ENCODE results near the gene SHB.

The SHB gene

GRCh38 chr9:37974506-37975173 lies 94.4 kb downstream of the SHB start:
- peak overlapping the region; percentile 93 for H3K27ac ChIP-seq (ENCODE audit: poor library complexity, severe bottlenecking)
- H3K4me3 ChIP-seq (ENCODE audit: severe bottlenecking) = no peak overlapping the region
- H3K27me3 ChIP-seq (ENCODE audit: insufficient read depth, poor library complexity, severe bottlenecking) = no peaks in the 10 kb centered on the region
- peaks cover 68% of the 10 kb centered on the region for H3K4me1 ChIP-seq (ENCODE audit: insufficient read depth, poor library complexity, severe bottlenecking)
- H3K9me3 ChIP-seq (ENCODE audit: severe bottlenecking) = no peaks in the 10 kb centered on the region
- H3K36me3 ChIP-seq (ENCODE audit: low read depth) = peaks cover 31% of the 10 kb centered on the region
- DNase-seq (ENCODE audit: low spot score) (peak; percentile 91), ATAC-seq (ENCODE audit: low read depth) (peak; percentile 94)
- TF ChIP-seq CTCF (IDR thresholded peaks at IDR 0.05; ENCODE audit: poor library complexity, severe bottlenecking) = no peak

GRCh38 chr9:37972351-37972848 lies 96.6 kb downstream of the SHB start:
- no peaks in the 10 kb centered on the region for H3K27me3 ChIP-seq (ENCODE audit: insufficient read depth, poor library complexity, severe bottlenecking)
- peaks cover 75% of the 10 kb centered on the region for H3K4me1 ChIP-seq (ENCODE audit: insufficient read depth, poor library complexity, severe bottlenecking)
- DNase-seq (ENCODE audit: low spot score) = peak; percentile 51
- peak; percentile 20; the same call in 2 of the 3 replicates for ATAC-seq (ENCODE audit: low read depth)
- H3K4me3 ChIP-seq (ENCODE audit: severe bottlenecking) = no peak overlapping the region
- no peaks in the 10 kb centered on the region for H3K9me3 ChIP-seq (ENCODE audit: severe bottlenecking)
- H3K36me3 ChIP-seq (ENCODE audit: low read depth) = peaks cover 45% of the 10 kb centered on the region
- TF ChIP-seq CTCF (IDR thresholded peaks at IDR 0.05; ENCODE audit: poor library complexity, severe bottlenecking) = peak; percentile 17
- H3K27ac ChIP-seq (ENCODE audit: poor library complexity, severe bottlenecking) = peak overlapping the region; percentile 93

- no peak for ATAC-seq (ENCODE audit: low read depth)
- no peak for TF ChIP-seq CTCF (IDR thresholded peaks at IDR 0.05; ENCODE audit: poor library complexity, severe bottlenecking)
- DNase-seq (ENCODE audit: low spot score) = peak; percentile 19
- Histone ChIP-seq H3K9me3 (ENCODE audit: severe bottlenecking) (no peaks in the 10 kb centered on the region), H3K27ac (ENCODE audit: poor library complexity, severe bottlenecking) (peak overlapping the region; percentile 93), H3K4me3 (ENCODE audit: severe bottlenecking) (no peak overlapping the region), H3K4me1 (ENCODE audit: insufficient read depth, poor library complexity, severe bottlenecking) (peaks cover 75% of the 10 kb centered on the region), H3K36me3 (ENCODE audit: low read depth) (peaks cover 45% of the 10 kb centered on the region), H3K27me3 (ENCODE audit: insufficient read depth, poor library complexity, severe bottlenecking) (no peaks in the 10 kb centered on the region)
Observed at GRCh38 chr9:37971691-37972090, 97.3 kb downstream of the SHB start.

- no peak for ATAC-seq (ENCODE audit: low read depth)
- H3K9me3 ChIP-seq (ENCODE audit: severe bottlenecking) = no peaks in the 10 kb centered on the region
- DNase-seq (ENCODE audit: low spot score) = peak; percentile 24
- peaks cover 76% of the 10 kb centered on the region for H3K4me1 ChIP-seq (ENCODE audit: insufficient read depth, poor library complexity, severe bottlenecking)
- H3K4me3 ChIP-seq (ENCODE audit: severe bottlenecking) = no peak overlapping the region
- no peak for TF ChIP-seq CTCF (IDR thresholded peaks at IDR 0.05; ENCODE audit: poor library complexity, severe bottlenecking)
- peak overlapping the region; percentile 93 for H3K27ac ChIP-seq (ENCODE audit: poor library complexity, severe bottlenecking)
- H3K36me3 ChIP-seq (ENCODE audit: low read depth) = peaks cover 45% of the 10 kb centered on the region
- H3K27me3 ChIP-seq (ENCODE audit: insufficient read depth, poor library complexity, severe bottlenecking) = no peaks in the 10 kb centered on the region
Observed at GRCh38 chr9:37971108-37971459, 97.9 kb downstream of the SHB start.

Measured in RWPE2 (cell line).